GM21515 (cell line): ENCODE measurements around the gene TMEM51.

Source experiments
- ATAC-seq: cut with Tn5 transposase; IDR thresholded peaks from one replicate; pipeline ENCODE4 v1.9.1; 2021; ENCODE audit not compliant: unreplicated experiment

The TMEM51 gene

GRCh38 chr1:15153184-15153841, at the start of gene TMEM51:
TSS of gene TMEM51 (plus strand) at chr1:15153747. CDS start at chr1:15215088, 61,341 bp downstream.
- ATAC-seq, result no peak

- no peak for ATAC-seq
Measured at GRCh38 chr1:15103906-15104305, 49.6 kb upstream of the TMEM51 start.

GRCh38 chr1:15104768-15105167, 48.8 kb upstream of the TMEM51 start:
- no peak for ATAC-seq

- ATAC-seq, result no peak
Measured at GRCh38 chr1:15106608-15107007, 46.9 kb upstream of the TMEM51 start.

- no peak for ATAC-seq
Measured at GRCh38 chr1:15107058-15107687, 46.4 kb upstream of the TMEM51 start.

GRCh38 chr1:15107911-15108310, 45.6 kb upstream of the TMEM51 start:
- ATAC-seq, result no peak

GRCh38 chr1:15110128-15110866, 43.2 kb upstream of the TMEM51 start:
- ATAC-seq, result no peak

GRCh38 chr1:15110867-15111230, 42.7 kb upstream of the TMEM51 start:
- no peak for ATAC-seq

- ATAC-seq, result no peak
Measured at GRCh38 chr1:15113146-15113545, 40.4 kb upstream of the TMEM51 start.

- no peak for ATAC-seq
Measured at GRCh38 chr1:15114884-15115283, 38.7 kb upstream of the TMEM51 start.

- no peak for ATAC-seq
Measured at GRCh38 chr1:15115542-15116330, 37.8 kb upstream of the TMEM51 start.

GRCh38 chr1:15116966-15117365, 36.6 kb upstream of the TMEM51 start:
- ATAC-seq, result no peak

GRCh38 chr1:15117671-15118325, 35.7 kb upstream of the TMEM51 start:
- no peak for ATAC-seq

GRCh38 chr1:15118579-15118978, 35.0 kb upstream of the TMEM51 start:
- no peak for ATAC-seq

- no peak for ATAC-seq
Measured at GRCh38 chr1:15120251-15120945, 33.1 kb upstream of the TMEM51 start.

- no peak for ATAC-seq
Measured at GRCh38 chr1:15122331-15122730, 31.2 kb upstream of the TMEM51 start.

- ATAC-seq, result no peak
Measured at GRCh38 chr1:15123270-15123669, 30.3 kb upstream of the TMEM51 start.

GRCh38 chr1:15123925-15124324, 29.6 kb upstream of the TMEM51 start:
- no peak for ATAC-seq

GRCh38 chr1:15124362-15125100, 29.0 kb upstream of the TMEM51 start:
- ATAC-seq, result no peak
